CD4-positive, alpha-beta T cell (primary cell): Measurements from ENCODE around the gene AGAP1. TPM values are rescaled to one million over a fixed set of nuclear protein-coding genes. Genes with fewer than 3 reads are reported as not detected.

Source experiments
- ATAC-seq: fragments of 200-7000 bp; cut with Tn5 transposase; one replicate; pipeline ENCODE4 v1.10.0; 2022; ENCODE audit warnings: mild to moderate bottlenecking; ENCODE audit not compliant: poor library complexity
- CTCF ChIA-PET: fragments of 350-600 bp; sonication (Branson Sonifier 250); formaldehyde crosslinking; loops from one replicate; lab custom pipeline; 2021; ENCODE audit warnings: antibody characterized with exemption, inconsistent platforms; lab: Charles Lee
- POLR2A ChIA-PET: fragments of 350-600 bp; sonication (Branson Sonifier 250); formaldehyde crosslinking; loops from one replicate; lab custom pipeline; 2021; ENCODE audit warnings: antibody characterized with exemption, inconsistent platforms; lab: Charles Lee
- DNase-seq, 14 experiments: peaks; one replicate each; pipeline ENCODE4 v3.0.0-alpha.2; 2013 to 2020; ENCODE audit warnings: mixed read lengths in 2 of 14
- H3K27ac ChIP-seq, 2 donors: one replicate each; pipeline versions ENCODE4 v1.5.1 to v1.7.0; 2013; ENCODE audit warnings: low read length in 2 of 2, low read depth in 1 of 2, mild to moderate bottlenecking in 1 of 2
- H3K27me3 ChIP-seq, 2 experiments: 1 replicate in 1 of 2; 2 replicates in 1 of 2; pipeline versions ENCODE4 v1.6.1 to v1.7.0; 2013; ENCODE audit warnings: low read length in 2 of 2, control low read depth in 1 of 2, mild to moderate bottlenecking in 1 of 2, moderate library complexity in 1 of 2; ENCODE audit not compliant: insufficient read depth in 2 of 2, control insufficient read depth in 1 of 2
- H3K36me3 ChIP-seq: one replicate; pipeline ENCODE4 v1.6.1; 2013; ENCODE audit warnings: low read length, control low read depth; ENCODE audit not compliant: insufficient read depth
- H3K4me1 ChIP-seq: one replicate; pipeline ENCODE4 v1.6.1; 2013; ENCODE audit warnings: low read length, control low read depth; ENCODE audit not compliant: insufficient read depth
- H3K4me3 ChIP-seq: one replicate; pipeline ENCODE4 v1.5.1; 2013; ENCODE audit warnings: mild to moderate bottlenecking, low read length, moderate library complexity
- H3K9me3 ChIP-seq, 2 experiments: 1 replicate in 1 of 2; 2 replicates in 1 of 2; pipeline versions ENCODE4 v1.6.1 to v1.7.0; 2013; ENCODE audit warnings: low read length in 2 of 2, mild to moderate bottlenecking in 2 of 2, control low read depth in 1 of 2, moderate library complexity in 1 of 2; ENCODE audit not compliant: control insufficient read depth in 1 of 2, insufficient read depth in 1 of 2
- H3K27ac Mint-ChIP-seq: one replicate; pipeline ENCODE4 v1.8.0; 2020; ENCODE audit warnings: mixed read lengths
- H3K27me3 Mint-ChIP-seq: one replicate; pipeline ENCODE4 v1.8.0; 2021; ENCODE audit warnings: mixed read lengths
- H3K36me3 Mint-ChIP-seq: one replicate; pipeline ENCODE4 v1.8.0; 2021; ENCODE audit warnings: low read depth, mixed read lengths
- H3K4me1 Mint-ChIP-seq: one replicate; pipeline ENCODE4 v1.8.0; 2021; ENCODE audit warnings: low read depth, mixed read lengths
- H3K4me3 Mint-ChIP-seq: one replicate; pipeline ENCODE4 v1.8.0; 2020; ENCODE audit warnings: mild to moderate bottlenecking, mixed read lengths
- H3K9me3 Mint-ChIP-seq: one replicate; pipeline ENCODE4 v1.8.0; 2020; ENCODE audit warnings: mixed read lengths
- intact Hi-C, 2 experiments: fragments of 100-400 bp; cut with DNase I in 1 of 2; cut with micrococcal nuclease in 1 of 2; formaldehyde crosslinking; loops; one replicate each; pipeline versions ENCODE4 v1.15.1 to v1.9.0; 2023 to 2025; cut with DNase I, micrococcal nuclease
- total RNA-seq, 174 experiments: library from RNA in 2 of 174; stranded (reverse) in 2 of 174; gene quantifications; one replicate each; pipeline ENCODE4 v1.2.3 and lab custom pipeline; 2021 to 2026
- TF ChIP-seq, protein P1 (sequence below): fragments of 200-600 bp; IDR thresholded peaks from one replicate; pipeline ENCODE4 v1.8.0; 2022; ENCODE audit warnings: antibody characterized with exemption, mild to moderate bottlenecking

Gene AGAP1
- total RNA-seq, 2 experiments from 2014 or later: 2.6 to 3.1 TPM

DNA sequence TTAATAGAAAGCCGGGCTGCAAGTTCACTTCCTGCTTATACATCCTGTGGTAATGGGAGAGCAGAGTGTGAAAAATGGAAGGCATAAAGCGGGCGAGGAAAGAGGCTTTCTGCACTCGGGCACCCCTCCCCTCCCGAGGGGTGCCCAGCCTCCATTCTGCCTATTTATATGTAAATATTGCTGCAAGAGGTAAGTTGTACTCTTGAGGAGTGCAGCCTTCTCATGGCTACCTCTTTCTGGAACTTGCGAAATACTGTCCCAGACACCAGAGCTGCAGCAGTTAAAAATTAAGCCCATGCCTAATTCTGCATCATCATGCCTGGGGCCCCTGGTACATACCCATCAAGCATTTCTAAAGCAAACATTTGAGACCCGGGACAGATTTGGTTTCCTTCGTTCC is 518.3 kb downstream of the AGAP1 start:
- Mint-ChIP-seq H3K4me3 (no peak overlapping the region), H3K36me3 (no peaks in the 10 kb centered on the region), H3K27ac (no peak overlapping the region), H3K9me3 (no peaks in the 10 kb centered on the region), H3K27me3 (peaks cover 17% of the 10 kb centered on the region), H3K4me1 (no peaks in the 10 kb centered on the region)
- ChIA-PET CTCF (no interaction called here), POLR2A (no interaction called here)
- Histone ChIP-seq H3K27ac (no peak overlapping the region), H3K4me3 (no peak overlapping the region), H3K9me3 (no peaks in the 10 kb centered on the region), H3K36me3 (no peaks in the 10 kb centered on the region), H3K27me3 (no peaks in the 10 kb centered on the region), H3K4me1 (no peaks in the 10 kb centered on the region)
- intact Hi-C loops: no loop called here
- TF ChIP-seq, protein P1, sequence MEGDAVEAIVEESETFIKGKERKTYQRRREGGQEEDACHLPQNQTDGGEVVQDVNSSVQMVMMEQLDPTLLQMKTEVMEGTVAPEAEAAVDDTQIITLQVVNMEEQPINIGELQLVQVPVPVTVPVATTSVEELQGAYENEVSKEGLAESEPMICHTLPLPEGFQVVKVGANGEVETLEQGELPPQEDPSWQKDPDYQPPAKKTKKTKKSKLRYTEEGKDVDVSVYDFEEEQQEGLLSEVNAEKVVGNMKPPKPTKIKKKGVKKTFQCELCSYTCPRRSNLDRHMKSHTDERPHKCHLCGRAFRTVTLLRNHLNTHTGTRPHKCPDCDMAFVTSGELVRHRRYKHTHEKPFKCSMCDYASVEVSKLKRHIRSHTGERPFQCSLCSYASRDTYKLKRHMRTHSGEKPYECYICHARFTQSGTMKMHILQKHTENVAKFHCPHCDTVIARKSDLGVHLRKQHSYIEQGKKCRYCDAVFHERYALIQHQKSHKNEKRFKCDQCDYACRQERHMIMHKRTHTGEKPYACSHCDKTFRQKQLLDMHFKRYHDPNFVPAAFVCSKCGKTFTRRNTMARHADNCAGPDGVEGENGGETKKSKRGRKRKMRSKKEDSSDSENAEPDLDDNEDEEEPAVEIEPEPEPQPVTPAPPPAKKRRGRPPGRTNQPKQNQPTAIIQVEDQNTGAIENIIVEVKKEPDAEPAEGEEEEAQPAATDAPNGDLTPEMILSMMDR: no peak
- DNase-seq: peak in 1 of 14 experiments; percentile 1
- no peak for ATAC-seq

DNA sequence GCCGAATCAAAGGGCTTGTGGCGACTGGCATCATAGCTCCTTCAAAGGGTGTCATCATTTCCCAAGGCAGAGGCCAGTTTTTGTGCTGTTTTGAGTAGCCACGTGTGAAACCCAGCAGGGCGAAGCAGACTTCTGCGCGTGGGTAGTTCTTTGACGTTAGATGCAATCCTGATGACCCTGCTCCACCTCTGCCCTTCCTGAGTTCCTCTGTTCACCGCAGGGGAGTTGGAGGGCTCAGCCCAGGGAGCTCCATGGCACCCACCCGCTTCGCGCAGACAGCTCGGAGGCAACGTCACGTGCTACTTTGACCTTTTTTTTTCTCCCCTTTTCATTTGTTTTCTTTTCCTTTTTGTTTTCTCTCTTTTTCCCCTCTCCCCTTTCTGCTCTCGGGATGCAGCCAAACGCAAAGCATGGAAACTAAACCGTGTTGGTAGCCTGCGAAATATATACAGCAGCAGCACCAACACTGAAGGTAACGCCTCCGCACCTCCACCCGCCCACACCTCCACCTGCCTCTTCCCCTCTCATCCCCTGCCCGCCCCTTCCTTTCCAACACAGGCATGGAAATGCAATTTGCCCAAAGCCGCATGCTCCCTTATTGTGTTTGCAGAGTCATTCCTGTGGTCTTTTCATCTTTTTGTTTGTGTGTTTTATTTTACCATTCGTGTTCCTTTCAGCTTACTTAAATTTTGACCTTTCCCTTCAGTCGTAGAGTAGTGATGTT is 520.7 kb downstream of the AGAP1 start:
- ChIA-PET CTCF (no interaction called here), POLR2A (interaction anchor here (0.5 kb wide), 1 partner anchor 1274 kb away, joined by 3 read pairs; no protein-coding TSS in a partner anchor)
- no peak overlapping the region for H3K27ac ChIP-seq
- TF ChIP-seq, protein P1: no peak
- no peak for ATAC-seq
- no peak overlapping the region for H3K4me3 ChIP-seq
- H3K27me3 Mint-ChIP-seq: peaks cover 24% of the 10 kb centered on the region
- no peaks in the 10 kb centered on the region for H3K4me1 ChIP-seq
- no peaks in the 10 kb centered on the region for H3K27me3 ChIP-seq
- H3K36me3 ChIP-seq: no peaks in the 10 kb centered on the region
- no peak overlapping the region for H3K27ac Mint-ChIP-seq
- H3K36me3 Mint-ChIP-seq: no peaks in the 10 kb centered on the region
- intact Hi-C loops: no loop called here
- no peaks in the 10 kb centered on the region for H3K4me1 Mint-ChIP-seq
- H3K9me3 ChIP-seq: no peaks in the 10 kb centered on the region
- DNase-seq: no peak
- no peaks in the 10 kb centered on the region for H3K9me3 Mint-ChIP-seq
- H3K4me3 Mint-ChIP-seq: no peak overlapping the region

DNA sequence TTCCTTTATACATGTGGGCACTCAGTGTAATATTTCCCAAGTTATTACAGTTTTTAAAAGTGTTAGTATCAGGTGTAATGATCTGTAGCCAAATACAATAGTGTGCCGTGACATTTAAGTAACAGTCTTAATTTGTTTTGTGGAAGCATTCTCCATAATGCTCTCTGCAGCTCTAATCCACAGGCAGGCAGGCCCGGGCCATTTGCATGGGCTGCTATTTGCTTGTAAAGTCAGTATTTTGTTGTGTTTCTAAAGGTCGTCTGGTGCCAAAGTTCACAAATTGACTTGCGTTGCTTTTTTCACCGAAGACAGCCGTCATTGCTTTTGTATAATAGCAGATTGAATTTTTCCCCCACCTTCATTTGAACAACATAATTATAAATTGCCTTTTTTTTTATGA is 521.3 kb downstream of the AGAP1 start:
- ChIA-PET CTCF (no interaction called here), POLR2A (no interaction called here)
- Histone ChIP-seq H3K27me3 (no peaks in the 10 kb centered on the region), H3K36me3 (no peaks in the 10 kb centered on the region), H3K4me1 (no peaks in the 10 kb centered on the region), H3K27ac (no peak overlapping the region), H3K4me3 (no peak overlapping the region), H3K9me3 (no peaks in the 10 kb centered on the region)
- TF ChIP-seq, protein P1: no peak
- H3K4me3 Mint-ChIP-seq: no peak overlapping the region
- no peaks in the 10 kb centered on the region for H3K4me1 Mint-ChIP-seq
- H3K9me3 Mint-ChIP-seq: no peaks in the 10 kb centered on the region
- ATAC-seq: no peak
- H3K36me3 Mint-ChIP-seq: no peaks in the 10 kb centered on the region
- H3K27ac Mint-ChIP-seq: no peak overlapping the region
- intact Hi-C loops: no loop called here
- H3K27me3 Mint-ChIP-seq: peaks cover 24% of the 10 kb centered on the region
- DNase-seq: no peak
